GM21619 (cell line): ENCODE data around the gene NAA25.
A peak's percentile ranks its signal among the peaks of the same experiment; 100 is the strongest.
"Not testable (repeated sequence)": the region's sequence is repeated elsewhere in the genome, so short reads cannot be mapped to it uniquely, and the experiment has no call there.

ENCODE experiments used
- ATAC-seq: cut with Tn5 transposase; IDR thresholded peaks from one replicate; pipeline ENCODE4 v1.9.1; 2021; ENCODE audit not compliant: unreplicated experiment

The NAA25 gene

DNA sequence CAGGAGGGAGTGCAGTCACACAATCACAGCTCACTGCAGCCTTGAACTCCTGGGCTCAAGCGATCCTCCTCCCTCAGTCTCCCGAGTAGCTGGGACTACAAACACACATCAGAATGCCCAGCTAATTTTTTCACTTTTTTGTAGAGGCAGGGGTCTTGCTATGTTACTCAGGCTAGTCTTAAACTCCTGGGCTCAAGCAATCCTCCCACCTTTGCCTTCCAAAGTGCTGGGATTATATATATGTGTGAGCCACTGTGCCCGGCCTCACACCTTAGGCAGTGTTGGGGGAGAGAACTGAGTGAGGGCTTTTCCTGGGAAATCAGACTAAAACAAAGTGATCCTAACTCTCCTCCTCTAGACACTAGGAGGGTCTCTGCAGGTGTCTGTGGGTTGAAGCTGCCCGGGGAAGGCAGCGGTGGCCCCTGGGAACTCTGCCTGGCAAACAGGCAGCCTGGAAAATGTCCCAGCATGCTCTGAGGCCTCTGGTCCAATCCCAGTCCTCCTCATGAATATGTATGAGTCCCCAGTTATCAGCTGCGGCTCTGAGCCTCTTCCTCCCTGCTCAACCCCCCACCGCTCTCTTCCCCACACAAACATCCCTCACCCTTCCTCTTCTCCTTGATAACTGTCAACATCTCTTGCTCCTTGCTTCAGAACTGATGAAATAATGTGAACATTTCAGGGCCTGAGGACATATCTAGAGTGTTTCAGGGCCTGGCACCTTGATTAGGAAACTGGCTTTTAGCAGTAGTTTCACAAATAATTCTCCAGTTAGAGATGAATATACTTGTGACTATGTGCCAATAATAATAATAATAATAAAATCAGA is 7.9 kb upstream of the NAA25 start:
- no peak for ATAC-seq

DNA sequence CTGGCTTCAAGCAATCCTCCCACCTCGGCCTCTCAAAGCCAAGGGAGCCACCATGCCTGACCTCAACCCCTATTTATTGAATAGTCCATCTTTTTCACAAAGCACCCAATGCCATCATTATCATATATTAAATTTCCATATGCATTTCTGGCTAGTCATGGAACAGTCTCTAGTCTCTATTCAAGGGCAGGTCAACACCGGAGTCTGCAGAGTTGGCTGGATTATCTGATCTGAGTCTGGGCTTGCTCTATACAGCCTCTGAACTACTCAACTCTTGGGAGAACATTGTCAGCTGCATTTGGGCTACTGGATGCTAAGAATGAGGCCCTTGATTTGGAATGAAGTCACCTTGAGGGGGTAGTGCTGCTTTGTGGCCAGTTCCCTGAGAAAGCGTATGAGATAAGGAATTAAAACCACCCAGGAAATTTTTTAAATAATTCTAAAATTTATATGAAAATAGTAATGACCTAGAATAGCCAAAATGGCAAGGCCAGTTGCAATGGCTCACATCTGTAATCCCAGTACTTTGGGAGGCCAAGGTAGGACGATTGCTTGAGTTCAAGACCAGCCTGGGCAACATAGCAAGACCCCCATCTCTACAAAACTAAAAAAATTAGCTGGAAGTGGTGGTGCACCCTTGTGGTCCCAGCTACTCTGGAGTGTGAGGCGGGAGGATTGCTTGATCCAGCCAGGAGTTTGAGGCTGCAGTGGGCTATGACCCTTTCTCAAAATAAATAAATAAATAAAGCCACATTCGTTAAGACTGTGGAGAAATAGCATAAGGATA is 6.9 kb upstream of the NAA25 start:
- ATAC-seq: no peak

DNA sequence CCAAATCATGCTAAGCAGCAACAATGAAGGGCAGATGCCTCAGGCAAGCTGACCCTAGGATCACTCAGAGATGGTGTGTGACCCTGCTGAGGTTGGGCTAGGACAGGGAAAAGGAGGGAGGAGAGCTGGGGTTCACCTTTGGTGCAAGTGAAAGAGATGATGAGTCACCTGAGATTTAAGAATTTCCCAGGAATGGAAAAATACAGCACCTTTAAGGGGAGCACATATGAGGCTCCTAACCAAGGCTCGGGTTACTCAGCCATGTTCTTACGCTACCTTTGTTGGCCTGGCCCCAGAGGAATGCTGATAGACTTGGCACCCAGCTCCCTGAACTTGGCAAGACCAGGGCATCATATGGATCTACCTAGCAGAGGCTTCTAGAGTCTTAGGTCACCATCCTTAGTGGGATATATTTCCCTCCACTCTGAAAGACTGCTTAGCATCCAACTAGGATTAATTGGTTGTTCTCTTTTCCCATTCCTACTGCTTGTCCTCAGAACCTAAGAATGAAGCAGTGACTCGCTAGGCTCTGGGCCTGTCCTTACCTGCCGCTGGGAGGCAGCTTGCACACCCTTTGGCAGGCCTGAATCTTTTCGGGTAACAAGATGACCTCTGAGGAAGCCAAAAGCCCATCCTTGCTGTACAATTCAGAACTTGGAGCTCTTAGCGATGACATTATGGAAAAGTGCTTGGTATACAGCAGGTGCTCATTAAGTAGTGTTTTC is 4.0 kb upstream of the NAA25 start:
- no peak for ATAC-seq

DNA sequence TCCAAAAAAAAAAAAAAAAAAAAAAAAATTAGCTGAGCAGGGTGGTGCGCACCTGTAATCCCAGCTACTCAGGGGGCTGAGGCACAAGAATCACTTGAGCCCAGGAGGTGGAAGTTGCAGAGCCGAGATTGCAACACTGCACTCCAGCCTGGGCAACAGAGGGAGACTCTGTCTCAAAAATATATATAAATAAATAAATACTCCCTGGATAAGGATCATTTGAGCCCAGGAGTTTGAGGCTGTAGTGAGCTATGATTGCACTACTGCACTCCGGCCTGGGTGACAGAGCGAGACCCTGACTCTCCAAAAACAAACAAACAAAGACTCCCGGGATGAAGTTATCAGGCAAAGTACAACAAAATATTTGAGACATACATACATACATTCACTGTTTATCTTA is 3.3 kb upstream of the NAA25 start:
- no peak for ATAC-seq

DNA sequence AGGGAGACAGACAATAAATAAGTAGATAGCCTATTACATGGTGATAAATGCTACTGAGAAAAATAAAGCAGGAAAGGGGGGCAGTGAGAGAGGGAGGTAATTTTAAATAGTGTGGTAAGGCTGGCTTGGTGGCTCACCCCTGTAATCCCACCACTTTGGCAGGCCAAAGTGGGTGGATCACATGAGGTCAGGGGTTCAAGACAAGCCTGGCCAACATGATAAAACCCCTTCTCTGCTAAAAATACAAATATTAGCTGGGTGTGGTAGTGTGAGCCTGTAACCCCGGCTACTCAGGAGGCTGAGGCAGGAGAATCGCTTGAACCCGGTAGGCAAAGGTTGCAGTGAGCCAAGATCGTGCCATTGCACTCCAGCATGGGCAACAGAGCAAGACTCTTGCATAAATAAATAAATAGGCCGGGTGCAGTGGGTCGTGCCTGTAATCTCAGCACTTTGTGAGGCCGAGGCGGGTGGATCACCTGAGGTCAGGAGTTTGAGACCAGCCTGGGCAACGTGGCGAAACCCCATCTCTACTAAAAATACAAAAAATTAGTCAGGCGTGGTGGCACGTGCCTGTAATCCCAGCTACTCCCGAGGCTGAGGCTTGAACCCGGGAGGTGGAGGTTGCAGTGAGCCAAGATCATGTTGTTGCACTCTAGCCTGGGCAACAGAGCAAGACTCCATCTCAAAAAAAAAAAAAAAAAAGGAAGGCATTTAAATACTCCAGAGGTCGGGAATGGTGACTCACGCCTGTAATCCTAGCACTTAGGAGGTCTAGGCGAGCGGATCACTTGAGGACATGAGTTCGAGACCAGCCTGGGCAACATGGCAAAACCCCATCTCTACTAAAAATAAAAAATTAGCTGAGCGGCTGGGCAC is 2.4 kb upstream of the NAA25 start:
- ATAC-seq: not testable (repeated sequence)

DNA sequence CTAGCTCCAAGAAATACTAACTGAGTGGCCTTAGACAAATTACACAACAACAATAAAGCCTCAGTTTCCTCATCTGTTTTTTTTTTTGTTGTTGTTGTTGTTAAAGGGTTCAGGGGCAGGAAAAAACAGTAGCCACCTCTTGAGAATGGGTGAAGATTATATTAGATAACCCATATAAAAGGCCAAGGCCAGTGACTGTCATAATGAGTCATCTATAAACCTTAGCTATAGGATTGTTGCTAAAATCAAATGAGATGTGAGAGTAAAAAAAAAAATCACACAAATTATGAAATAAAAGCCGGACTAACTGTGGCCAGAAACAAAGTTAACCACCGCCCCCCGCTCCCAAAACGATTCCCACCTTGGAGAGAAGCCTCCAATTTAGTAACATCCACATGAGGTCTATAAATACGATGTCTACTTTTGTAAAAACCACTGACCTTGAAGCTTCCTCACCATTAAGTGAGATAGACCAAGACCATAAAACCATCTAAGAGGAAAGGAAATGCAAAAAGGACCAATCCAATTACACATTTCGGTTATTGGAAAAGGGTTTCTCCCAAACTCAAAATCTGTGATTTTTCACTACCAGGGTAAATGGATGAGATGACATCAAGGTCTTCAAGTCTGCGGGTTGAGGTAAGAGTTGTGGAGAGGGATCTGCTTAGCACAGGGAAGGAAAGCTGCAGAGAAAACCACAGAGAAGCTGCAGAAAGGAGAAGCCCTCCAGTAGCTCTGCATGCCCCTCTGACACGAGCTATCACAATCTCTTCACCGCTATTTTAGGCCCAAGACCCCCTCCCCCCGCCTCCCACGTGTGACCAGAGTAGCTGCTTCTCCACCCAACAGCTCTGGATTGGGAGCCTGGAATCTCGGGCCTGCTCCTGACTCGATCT is 1.0 kb downstream of the NAA25 start:
- no peak for ATAC-seq

DNA sequence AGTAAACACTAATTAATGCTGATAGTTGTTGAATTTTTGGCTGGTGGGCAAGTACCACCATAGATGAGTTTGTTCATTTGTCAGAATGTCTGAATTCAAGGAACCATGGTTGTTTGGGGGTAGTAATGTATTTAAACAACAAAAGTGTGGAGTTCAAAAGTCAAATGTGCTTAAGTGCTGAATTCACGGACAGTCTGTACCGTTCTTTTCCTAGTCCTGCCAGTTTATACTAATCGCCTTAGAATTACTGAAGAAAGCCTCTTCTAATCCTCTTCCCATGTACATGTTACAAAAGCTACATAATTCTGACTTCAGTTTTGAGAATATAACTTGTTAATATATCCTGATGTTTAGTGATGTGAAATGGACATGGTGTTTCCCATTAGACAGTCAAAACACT is 2.7 kb downstream of the NAA25 start:
- ATAC-seq: no peak

DNA sequence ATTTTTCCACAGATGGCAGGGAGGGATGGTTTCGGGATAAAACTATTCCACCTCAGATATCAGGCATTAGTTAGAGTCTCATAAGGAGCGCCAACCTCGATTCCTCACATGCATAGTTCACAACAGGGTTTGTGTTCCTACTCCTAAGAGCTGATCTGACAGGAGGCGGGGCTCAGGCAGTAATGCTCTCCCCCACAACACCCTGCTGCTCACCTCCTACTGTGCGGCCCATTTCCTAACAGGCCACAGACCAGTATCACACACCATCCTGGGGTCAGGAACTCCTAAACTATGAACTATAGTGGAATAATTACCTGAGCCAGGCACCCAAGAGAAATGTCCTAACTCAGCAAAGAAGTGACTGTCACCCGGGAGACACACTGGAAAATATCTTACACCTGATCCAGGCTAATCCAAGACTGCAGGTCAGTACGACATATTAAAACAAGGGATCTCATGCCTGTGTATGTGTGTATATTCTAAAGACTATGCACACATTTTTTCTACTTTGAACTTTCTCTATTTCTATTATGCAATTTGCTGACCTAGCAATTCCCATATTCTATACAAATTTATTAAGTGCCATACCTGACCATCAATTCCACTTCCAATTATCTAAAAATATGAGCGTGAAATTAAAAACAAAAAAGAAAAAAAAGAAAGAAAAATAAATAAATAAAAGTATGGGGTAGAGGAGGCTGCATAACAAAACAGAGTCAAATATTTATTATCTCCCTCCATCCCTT is 4.7 kb downstream of the NAA25 start:
- no peak for ATAC-seq

DNA sequence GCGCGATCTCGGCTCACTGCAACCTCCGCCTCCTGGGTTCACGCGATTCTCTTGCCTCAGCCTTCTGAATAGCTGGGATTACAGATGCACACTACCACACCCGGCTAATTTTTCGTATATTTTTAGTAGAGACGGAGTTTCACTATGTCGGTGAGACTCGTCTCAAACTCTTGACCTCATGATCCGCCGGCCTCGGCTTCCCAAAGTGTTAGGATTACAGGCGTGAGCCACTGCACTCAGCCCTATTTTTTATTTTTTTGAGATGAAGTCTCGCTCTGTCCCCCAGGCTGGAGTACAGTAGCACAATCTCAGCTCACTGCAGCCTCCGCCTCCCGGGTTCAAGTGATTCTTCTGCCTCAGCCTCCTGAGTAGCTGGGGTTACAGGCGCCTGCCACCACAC is 5.8 kb downstream of the NAA25 start:
- not testable (repeated sequence) for ATAC-seq

DNA sequence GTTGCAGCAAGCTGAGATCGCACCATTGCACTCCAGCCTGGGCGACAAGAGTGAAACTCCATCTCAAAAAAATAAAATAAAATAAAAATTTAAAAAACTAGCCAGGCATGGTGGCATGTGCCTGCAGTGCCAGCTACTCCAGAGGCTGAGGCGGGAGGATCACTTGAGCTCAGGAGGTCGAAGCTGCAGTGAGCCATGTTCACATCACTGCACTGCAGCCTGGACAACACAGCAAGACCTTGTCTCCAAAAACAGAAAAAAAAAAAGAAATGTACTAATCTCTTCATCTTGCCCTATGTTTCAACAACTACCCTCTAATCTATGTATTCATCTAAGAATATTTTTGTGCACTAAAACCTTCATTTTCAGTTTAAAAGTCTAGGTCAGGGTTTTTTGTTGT is 6.5 kb downstream of the NAA25 start:
- ATAC-seq: no peak

DNA sequence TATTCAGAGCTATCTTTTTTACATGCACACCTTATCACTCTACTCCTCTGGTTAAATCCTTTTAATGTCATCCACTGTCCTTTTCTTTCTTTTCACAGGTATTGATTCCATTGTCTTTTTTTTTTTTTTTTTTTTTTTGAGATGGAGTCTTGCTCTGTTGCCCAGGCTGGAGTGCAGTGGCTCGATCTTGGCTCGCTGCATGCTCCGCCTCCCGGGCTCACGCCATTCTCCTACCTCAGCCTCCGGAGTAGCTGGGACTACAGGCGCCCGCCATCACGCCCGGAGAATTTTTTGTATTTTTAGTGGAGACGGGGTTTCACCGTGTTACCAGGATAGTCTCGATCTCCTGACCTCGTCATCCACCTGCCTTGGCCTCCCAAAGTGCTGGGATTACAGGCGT is 8.1 kb downstream of the NAA25 start:
- not testable (repeated sequence) for ATAC-seq

DNA sequence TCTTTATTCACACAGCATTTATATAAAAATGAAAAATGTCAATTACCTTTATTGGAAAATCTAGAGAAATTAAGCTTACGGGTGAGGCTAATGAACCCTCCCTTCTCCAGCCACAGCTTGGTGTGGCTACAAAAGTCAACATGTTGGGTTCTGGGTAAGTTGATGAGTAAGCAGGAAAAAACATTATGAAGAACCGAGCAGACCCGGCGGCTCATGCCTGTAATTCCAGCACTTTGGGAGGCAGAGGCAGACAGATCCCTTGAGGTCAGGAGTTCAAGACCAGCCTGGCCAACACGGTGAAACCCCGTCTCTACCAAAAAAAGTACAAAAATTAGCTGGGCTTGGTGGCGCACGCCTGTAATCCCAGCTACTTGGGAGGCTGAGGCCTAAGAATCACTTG is 10.9 kb downstream of the NAA25 start:
- no peak for ATAC-seq

DNA sequence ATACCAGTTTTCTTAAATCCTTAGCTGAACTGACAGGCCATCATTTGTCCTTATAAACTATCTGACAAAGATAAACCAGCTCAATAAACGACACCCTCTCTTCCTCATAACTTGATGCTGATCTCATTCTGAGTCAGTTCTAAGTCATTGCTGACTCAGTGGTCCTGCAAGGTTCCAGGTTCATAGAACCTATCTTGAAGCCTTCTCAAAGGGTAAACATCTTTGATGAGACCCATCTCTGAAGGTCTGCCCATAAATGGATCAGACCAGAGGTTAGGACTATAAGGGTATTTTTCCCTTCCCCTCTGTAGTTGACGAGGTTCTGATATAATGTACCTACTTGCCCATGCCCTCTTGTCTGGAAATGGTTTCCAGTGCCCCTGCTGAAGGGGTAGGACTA is 11.9 kb downstream of the NAA25 start:
- peak; percentile 27 for ATAC-seq

DNA sequence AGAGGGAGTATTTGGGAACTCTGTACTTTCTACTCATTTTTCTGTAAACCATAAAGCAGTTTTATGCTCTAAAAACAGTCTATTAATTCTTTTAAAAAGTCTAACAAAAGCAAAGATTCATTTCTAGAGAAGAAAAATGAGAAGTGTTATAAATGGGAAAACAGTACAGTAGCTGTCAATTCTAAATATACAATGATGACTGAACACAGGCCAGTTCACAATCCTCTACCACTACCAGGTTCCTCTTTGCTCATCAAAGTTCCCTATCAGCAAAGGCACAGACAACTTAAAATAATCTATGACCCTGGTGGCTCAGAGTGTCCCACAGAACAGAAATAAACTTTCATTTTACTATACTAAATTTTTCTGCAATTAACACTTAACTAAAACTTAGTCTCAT is 12.5 kb downstream of the NAA25 start:
- peak; percentile 72 for ATAC-seq

DNA sequence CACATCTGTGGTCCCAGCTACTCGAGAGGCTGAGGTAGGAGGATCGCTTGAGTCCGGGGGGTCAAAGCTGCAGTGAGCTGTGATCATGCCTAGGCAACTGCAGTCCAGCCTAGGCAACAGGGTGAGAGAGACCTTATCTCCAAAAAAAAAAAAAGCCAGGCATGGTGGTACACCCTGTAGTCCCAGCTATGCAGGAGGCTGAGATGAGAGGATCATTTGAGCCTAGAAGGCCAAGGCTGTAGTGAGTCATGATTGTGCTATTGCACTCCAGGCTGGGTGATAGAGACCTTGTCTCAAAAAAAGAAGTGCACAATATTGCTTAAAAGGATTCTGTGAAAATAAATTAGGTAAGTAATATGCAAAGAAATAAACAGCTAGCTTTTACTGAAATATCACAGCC is 17.0 kb downstream of the NAA25 start:
- ATAC-seq: no peak

DNA sequence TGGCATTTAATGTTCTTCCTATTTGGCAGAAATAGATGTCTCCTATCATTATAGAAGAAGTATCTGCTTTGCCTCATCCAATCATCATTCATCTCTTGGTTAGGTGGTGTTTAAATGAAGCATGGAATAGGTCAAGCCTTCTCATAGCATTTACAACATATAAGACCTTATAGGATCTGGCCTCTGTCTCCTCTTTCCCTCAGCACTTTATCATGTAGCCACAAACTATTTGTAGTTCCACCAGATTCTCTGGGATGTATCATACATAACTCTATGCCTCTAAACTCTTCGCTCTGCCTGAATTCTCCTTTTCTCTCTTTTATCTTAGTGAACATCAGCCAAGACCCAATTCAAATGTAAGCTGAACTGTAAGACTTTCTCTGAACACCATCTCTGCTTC is 20.7 kb downstream of the NAA25 start:
- no peak for ATAC-seq

DNA sequence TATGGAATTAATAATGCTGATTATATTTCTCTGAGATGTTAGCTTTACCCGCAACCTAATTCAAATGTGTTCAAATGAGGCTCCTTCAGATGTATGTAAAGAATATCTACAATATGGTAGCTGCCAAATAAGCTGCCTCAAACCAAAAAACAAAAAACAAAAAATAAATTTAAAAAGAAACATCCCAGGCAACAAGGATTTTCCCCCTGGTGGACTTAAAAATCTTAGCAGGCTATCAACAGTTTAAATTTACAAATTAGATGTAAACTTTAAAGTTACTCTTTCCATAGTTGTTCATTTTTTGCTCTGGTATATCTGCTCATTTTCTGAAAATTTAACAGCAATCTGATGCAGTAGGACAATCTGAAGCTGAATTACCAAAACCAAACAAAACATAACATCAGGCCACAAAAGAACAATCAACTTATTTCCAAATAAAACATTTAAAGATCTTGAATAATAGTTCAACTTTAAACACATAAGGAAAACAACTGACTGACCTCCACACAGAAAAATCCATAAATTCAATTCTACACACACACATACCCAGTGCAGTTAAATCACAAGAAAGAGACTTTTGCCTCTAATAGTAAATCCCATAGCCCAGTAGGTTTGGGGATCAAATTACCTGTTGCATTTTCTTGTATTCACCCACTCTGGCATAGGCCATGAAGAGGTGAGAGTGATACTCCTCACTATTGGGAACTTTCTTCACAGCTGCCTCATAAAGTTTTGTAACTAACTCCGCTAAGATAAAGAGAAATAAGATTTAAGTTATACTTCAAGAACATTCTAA is 21.3 kb downstream of the NAA25 start:
- ATAC-seq: no peak

DNA sequence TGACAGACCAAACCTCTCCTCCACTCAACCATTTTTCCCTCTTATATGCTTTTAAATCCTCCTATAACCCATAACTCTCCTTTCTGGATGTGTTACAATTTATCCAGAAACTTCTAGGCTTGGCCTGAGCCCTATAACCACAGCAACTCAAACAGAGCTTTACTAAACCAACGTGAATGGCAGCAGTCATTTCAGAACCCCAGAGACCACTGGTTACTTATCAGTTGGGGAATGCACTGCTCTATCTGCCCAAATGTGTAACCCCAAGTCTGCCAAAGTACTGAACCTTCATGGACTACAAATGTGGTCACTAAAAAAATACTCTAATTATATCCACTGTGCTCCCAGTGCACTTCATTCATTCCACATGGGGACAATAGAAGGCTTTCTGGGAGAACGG is 42.0 kb downstream of the NAA25 start:
- ATAC-seq: no peak
